ENCODE data around the gene NCAPD2. TPM values are rescaled to one million over a fixed set of nuclear protein-coding genes. Genes with fewer than 3 reads are reported as not detected.

The NCAPD2 gene
- polyA plus RNA-seq, 1 donor (not counting 4 experiments of a cell fraction or from before 2014, with no cell fraction given): 33.7 TPM

DNA sequence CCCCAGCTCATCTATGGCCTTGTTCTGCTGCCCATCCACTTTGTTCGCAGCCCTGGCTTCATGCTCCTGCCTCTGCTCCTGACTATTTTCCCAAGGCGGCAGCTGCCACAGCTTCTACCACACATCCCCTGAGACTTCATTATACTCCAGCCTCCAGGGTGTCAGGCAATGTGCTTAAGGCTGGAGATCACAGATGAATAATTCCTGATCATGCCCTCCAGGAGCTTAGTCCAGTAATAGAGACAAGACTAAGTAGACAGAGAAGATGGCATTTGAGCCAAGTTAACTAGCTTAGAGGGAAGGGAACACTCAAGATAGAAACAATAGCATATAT, 34.9 kb upstream of the NCAPD2 start:
- Histone ChIP-seq H3K79me2 (ENCODE audit: control insufficient read depth, insufficient read depth, low read length) (no peaks in the 10 kb centered on the region), H4K20me1 (ENCODE audit: control insufficient read depth, extremely low read depth, insufficient read depth, low read length) (no peaks in the 10 kb centered on the region), H3K36me3 (ENCODE audit: control insufficient read depth in 2 of 2, extremely low read depth in 1 of 2, insufficient read depth in 2 of 2, low read length in 2 of 2) (peaks cover 13 to 26% of the 10 kb centered on the region in 2 experiments), H2AFZ (ENCODE audit: control insufficient read depth, low read length) (no peak overlapping the region), H3K4me3 (ENCODE audit: control insufficient read depth in 2 of 3, extremely low read depth in 1 of 3, insufficient read depth in 2 of 3, low read depth in 1 of 3, low read length in 3 of 3) (no peak overlapping the region), H3K27me3 (ENCODE audit: control insufficient read depth, extremely low read depth, insufficient read depth, low read length) (no peaks in the 10 kb centered on the region), H3K27ac (ENCODE audit: control insufficient read depth, insufficient read depth, low read length) (no peak overlapping the region), H3K9ac (ENCODE audit: control insufficient read depth, extremely low read depth, insufficient read depth, low read length) (no peak overlapping the region), H3K4me2 (ENCODE audit: control insufficient read depth, extremely low read depth, insufficient read depth, low read depth, low read length) (no peak overlapping the region), H3K9me1 (ENCODE audit: control insufficient read depth, extremely low read depth, insufficient read depth, low read length) (no peaks in the 10 kb centered on the region), H3K4me1 (ENCODE audit: control insufficient read depth, extremely low read depth, insufficient read depth, low read length) (peaks cover 4% of the 10 kb centered on the region), H3K9me3 (ENCODE audit: control insufficient read depth, low read depth, low read length) (no peaks in the 10 kb centered on the region)
- TF ChIP-seq, protein P1, sequence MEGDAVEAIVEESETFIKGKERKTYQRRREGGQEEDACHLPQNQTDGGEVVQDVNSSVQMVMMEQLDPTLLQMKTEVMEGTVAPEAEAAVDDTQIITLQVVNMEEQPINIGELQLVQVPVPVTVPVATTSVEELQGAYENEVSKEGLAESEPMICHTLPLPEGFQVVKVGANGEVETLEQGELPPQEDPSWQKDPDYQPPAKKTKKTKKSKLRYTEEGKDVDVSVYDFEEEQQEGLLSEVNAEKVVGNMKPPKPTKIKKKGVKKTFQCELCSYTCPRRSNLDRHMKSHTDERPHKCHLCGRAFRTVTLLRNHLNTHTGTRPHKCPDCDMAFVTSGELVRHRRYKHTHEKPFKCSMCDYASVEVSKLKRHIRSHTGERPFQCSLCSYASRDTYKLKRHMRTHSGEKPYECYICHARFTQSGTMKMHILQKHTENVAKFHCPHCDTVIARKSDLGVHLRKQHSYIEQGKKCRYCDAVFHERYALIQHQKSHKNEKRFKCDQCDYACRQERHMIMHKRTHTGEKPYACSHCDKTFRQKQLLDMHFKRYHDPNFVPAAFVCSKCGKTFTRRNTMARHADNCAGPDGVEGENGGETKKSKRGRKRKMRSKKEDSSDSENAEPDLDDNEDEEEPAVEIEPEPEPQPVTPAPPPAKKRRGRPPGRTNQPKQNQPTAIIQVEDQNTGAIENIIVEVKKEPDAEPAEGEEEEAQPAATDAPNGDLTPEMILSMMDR (optimal IDR thresholded peaks at IDR 0.05 in 1 of 3, IDR thresholded peaks at IDR 0.05 in 1 of 3, conservative IDR thresholded peaks at IDR 0.05 in 1 of 3; ENCODE audit: extremely low read depth in 1 of 3, insufficient read depth in 2 of 3, low read length in 3 of 3): no peak
- no peak for TF ChIP-seq EZH2 (IDR thresholded peaks at IDR 0.05; ENCODE audit: low read length)
- dilution Hi-C loops (cut with MboI; ENCODE audit: extremely low pct_ligation_motif_present, low sequenced_read_pairs): no loop called here
- no peak for DNase-seq (ENCODE audit: low read depth, low spot score)
- FAIRE-seq: no peak

DNA sequence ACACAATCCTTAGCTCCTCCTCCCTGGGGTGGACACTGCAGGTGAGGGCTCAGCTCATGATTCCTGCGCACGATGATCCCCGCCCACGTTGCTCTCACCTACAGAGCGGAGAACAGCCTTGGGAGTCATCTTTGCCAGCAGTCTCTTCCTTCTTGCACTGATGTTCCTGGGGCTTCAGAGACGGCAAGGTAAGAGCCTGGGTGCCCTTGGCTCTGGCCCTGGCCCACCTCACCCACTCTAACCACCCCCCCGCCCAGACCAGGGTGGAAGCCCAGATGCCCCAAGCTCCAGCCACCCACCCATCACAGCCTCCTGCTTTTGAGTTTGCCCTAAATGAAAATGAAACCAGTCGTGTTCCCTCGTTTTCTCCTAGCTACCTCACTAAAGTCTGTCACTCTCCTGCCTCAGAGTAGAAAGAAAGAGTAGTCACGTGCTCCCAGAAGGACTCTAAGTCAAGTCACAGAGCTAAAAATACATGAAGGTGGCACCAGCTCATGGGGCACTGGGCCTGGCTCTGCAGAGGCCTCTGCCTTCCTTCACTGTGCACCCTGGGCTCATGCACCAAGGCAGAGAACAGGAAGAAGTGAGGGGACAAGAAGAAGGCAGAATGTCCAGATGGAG, 33.0 kb upstream of the NCAPD2 start:
- Histone ChIP-seq H4K20me1 (ENCODE audit: control insufficient read depth, extremely low read depth, insufficient read depth, low read length) (no peaks in the 10 kb centered on the region), H3K9me1 (ENCODE audit: control insufficient read depth, extremely low read depth, insufficient read depth, low read length) (no peaks in the 10 kb centered on the region), H3K4me2 (ENCODE audit: control insufficient read depth, extremely low read depth, insufficient read depth, low read depth, low read length) (no peak overlapping the region), H3K9me3 (ENCODE audit: control insufficient read depth, low read depth, low read length) (no peaks in the 10 kb centered on the region), H3K4me3 (ENCODE audit: control insufficient read depth in 2 of 3, extremely low read depth in 1 of 3, insufficient read depth in 2 of 3, low read depth in 1 of 3, low read length in 3 of 3) (no peak overlapping the region), H3K79me2 (ENCODE audit: control insufficient read depth, insufficient read depth, low read length) (no peaks in the 10 kb centered on the region), H3K4me1 (ENCODE audit: control insufficient read depth, extremely low read depth, insufficient read depth, low read length) (peaks cover 4% of the 10 kb centered on the region), H3K27ac (ENCODE audit: control insufficient read depth, insufficient read depth, low read length) (no peak overlapping the region), H3K9ac (ENCODE audit: control insufficient read depth, extremely low read depth, insufficient read depth, low read length) (no peak overlapping the region), H3K36me3 (ENCODE audit: control insufficient read depth in 2 of 2, extremely low read depth in 1 of 2, insufficient read depth in 2 of 2, low read length in 2 of 2) (peaks cover 15 to 32% of the 10 kb centered on the region in 2 experiments), H3K27me3 (ENCODE audit: control insufficient read depth, extremely low read depth, insufficient read depth, low read length) (no peaks in the 10 kb centered on the region), H2AFZ (ENCODE audit: control insufficient read depth, low read length) (no peak overlapping the region)
- dilution Hi-C loops (cut with MboI; ENCODE audit: extremely low pct_ligation_motif_present, low sequenced_read_pairs): no loop called here
- DNase-seq (ENCODE audit: low read depth, low spot score) (no peak), FAIRE-seq (no peak)
- TF ChIP-seq, protein P1 (optimal IDR thresholded peaks at IDR 0.05 in 1 of 3, IDR thresholded peaks at IDR 0.05 in 1 of 3, conservative IDR thresholded peaks at IDR 0.05 in 1 of 3; ENCODE audit: extremely low read depth in 1 of 3, insufficient read depth in 2 of 3, low read length in 3 of 3): no peak
- TF ChIP-seq EZH2 (IDR thresholded peaks at IDR 0.05; ENCODE audit: low read length): no peak
